Activated CD8-positive, alpha-beta T cell treated with anti-CD3 and anti-CD28 coated beads, Interleukin-2, amount 10 ng/mL, durations not matched to agents 7 days and 5 days (primary cell): ENCODE measurements around the gene NAA80. TPM values are rescaled to one million over a fixed set of nuclear protein-coding genes. Genes with fewer than 3 reads are reported as not detected.
A peak's percentile ranks its signal among the peaks of the same experiment; 100 is the strongest.
"Not testable (repeated sequence)": the region's sequence is repeated elsewhere in the genome, so short reads cannot be mapped to it uniquely, and the experiment has no call there.

Source experiments
- ATAC-seq: fragments of 150-1000 bp; cut with Tn5 transposase; one replicate; pipeline ENCODE4 v1.10.0; 2021; ENCODE audit warnings: moderate library complexity
- CTCF ChIA-PET: fragments of 350-600 bp; sonication (Branson Sonifier 250); formaldehyde crosslinking; loops from one replicate; lab custom pipeline; 2021; ENCODE audit warnings: antibody characterized with exemption; lab: Charles Lee
- POLR2A ChIA-PET: fragments of 350-600 bp; sonication (Branson Sonifier 250); formaldehyde crosslinking; loops from one replicate; lab custom pipeline; 2021; ENCODE audit warnings: antibody characterized with exemption; lab: Charles Lee
- DNase-seq: peaks from one replicate; pipeline ENCODE4 v3.0.0-alpha.2; 2020
- H3K27ac Mint-ChIP-seq: one replicate; pipeline ENCODE4 v1.8.0; 2021; ENCODE audit warnings: mild to moderate bottlenecking, mixed read lengths
- H3K27me3 Mint-ChIP-seq: one replicate; pipeline ENCODE4 v1.8.0; 2021; ENCODE audit warnings: low read depth, mixed read lengths
- H3K36me3 Mint-ChIP-seq: one replicate; pipeline ENCODE4 v1.8.0; 2021; ENCODE audit warnings: low read depth, mixed read lengths
- H3K4me1 Mint-ChIP-seq: one replicate; pipeline ENCODE4 v1.8.0; 2021; ENCODE audit warnings: low read depth, mixed read lengths
- H3K4me3 Mint-ChIP-seq: one replicate; pipeline ENCODE4 v1.8.0; 2021; ENCODE audit warnings: mild to moderate bottlenecking, mixed read lengths
- H3K9me3 Mint-ChIP-seq: one replicate; pipeline ENCODE4 v1.8.0; 2022; ENCODE audit warnings: mixed read lengths; ENCODE audit not compliant: insufficient read depth
- total RNA-seq, 2 experiments: library from RNA; stranded (reverse); gene quantifications; one replicate each; pipeline ENCODE4 v1.2.3, GENCODE V29; 2021

The NAA80 gene
- total RNA-seq, 2 experiments from 2014 or later = 26.8 to 28.5 TPM

- Mint-ChIP-seq H3K4me1 (peaks cover 20% of the 10 kb centered on the region), H3K4me3 (no peak overlapping the region), H3K9me3 (no peaks in the 10 kb centered on the region), H3K27me3 (no peaks in the 10 kb centered on the region), H3K36me3 (peaks cover 11% of the 10 kb centered on the region), H3K27ac (no peak overlapping the region)
- ATAC-seq (no peak), DNase-seq (no peak)
- ChIA-PET POLR2A (interaction anchor here (1.4 to 2.3 kb wide), 2 partner anchors 9 to 10 kb away, joined by 3 to 8 read pairs; partner anchors contain the start of genes HYAL3 and NAA80), CTCF (interaction anchor here (0.7 to 1.2 kb wide), 2 partner anchors 29 to 94 kb away, joined by 3 read pairs; no protein-coding TSS in a partner anchor)
These were observed 10.7 kb downstream of the NAA80 start for GRCh38 chr3:50288387-50289007.

GRCh38 chr3:50287262-50287661 lies 11.9 kb downstream of the NAA80 start:
- POLR2A ChIA-PET = interaction anchor here (2.3 kb wide), 1 partner anchor 12 kb away, joined by 8 read pairs; the partner anchor contains the start of genes HYAL3 and NAA80
- Mint-ChIP-seq H3K27me3 (no peaks in the 10 kb centered on the region), H3K36me3 (peaks cover 11% of the 10 kb centered on the region), H3K9me3 (no peaks in the 10 kb centered on the region), H3K27ac (no peak overlapping the region), H3K4me1 (peaks cover 10% of the 10 kb centered on the region), H3K4me3 (no peak overlapping the region)
- no peak for ATAC-seq
- DNase-seq = no peak
- CTCF ChIA-PET = interaction anchor here (1.2 to 1.3 kb wide), 2 partner anchors 41 to 93 kb away, joined by 3 read pairs; no protein-coding TSS in a partner anchor

GRCh38 chr3:50286322-50287227 lies 12.6 kb downstream of the NAA80 start:
- ChIA-PET POLR2A (no interaction called here), CTCF (interaction anchor here (1.3 kb wide), 1 partner anchor 40 kb away, joined by 3 read pairs; no protein-coding TSS in a partner anchor)
- Mint-ChIP-seq H3K27ac (no peak overlapping the region), H3K27me3 (no peaks in the 10 kb centered on the region), H3K4me1 (peaks cover 10% of the 10 kb centered on the region), H3K9me3 (no peaks in the 10 kb centered on the region), H3K36me3 (peaks cover 11% of the 10 kb centered on the region), H3K4me3 (no peak overlapping the region)
- DNase-seq = no peak
- peak; percentile 9 for ATAC-seq

- H3K27ac Mint-ChIP-seq, POLR2A ChIA-PET: not testable (repeated sequence)
- CTCF ChIA-PET = interaction anchor here (1.0 to 2.0 kb wide), 2 partner anchors 37 to 38 kb away, joined by 3 to 6 read pairs; no protein-coding TSS in a partner anchor
These were observed 15.1 kb downstream of the NAA80 start for GRCh38 chr3:50284121-50284520.

GRCh38 chr3:50279255-50280016 lies 19.8 kb downstream of the NAA80 start:
- Mint-ChIP-seq H3K9me3 (no peaks in the 10 kb centered on the region), H3K27ac (no peak overlapping the region), H3K36me3 (no peaks in the 10 kb centered on the region), H3K4me3 (no peak overlapping the region), H3K27me3 (peaks cover 33% of the 10 kb centered on the region), H3K4me1 (peaks cover 16% of the 10 kb centered on the region)
- ChIA-PET POLR2A (interaction anchor here (0.6 to 0.7 kb wide), 2 partner anchors 10 to 18 kb away, joined by 3 to 4 read pairs; no protein-coding TSS in a partner anchor), CTCF (interaction anchor here (1.0 to 3.7 kb wide), 4 partner anchors 33 to 85 kb away, joined by 3 to 15 read pairs (median 9); no protein-coding TSS in a partner anchor)
- DNase-seq (no peak), ATAC-seq (no peak)

More at GRCh38 chr3:50284121-50284520, 15.1 kb downstream of the NAA80 start:
- not testable (repeated sequence) for H3K4me3 Mint-ChIP-seq, DNase-seq, H3K27me3 Mint-ChIP-seq, H3K9me3 Mint-ChIP-seq, H3K36me3 Mint-ChIP-seq, ATAC-seq, H3K4me1 Mint-ChIP-seq

GRCh38 chr3:50278880-50279224 lies 20.4 kb downstream of the NAA80 start, which contains the start of gene LSMEM2:
LSMEM2 (plus strand) TSS chr3:50279087; CDS start chr3:50279114, 27 bp downstream.
- Mint-ChIP-seq H3K27me3 (peaks cover 38% of the 10 kb centered on the region), H3K4me3 (no peak within 1 kb of the TSS), H3K36me3 (no peaks in the 10 kb centered on the region), H3K9me3 (no peaks in the 10 kb centered on the region), H3K4me1 (peaks cover 20% of the 10 kb centered on the region), H3K27ac (no peak within 1 kb of the TSS)
- ATAC-seq (no peak), DNase-seq (no peak)
- ChIA-PET POLR2A (interaction anchor here (0.7 to 1.2 kb wide), 2 partner anchors 10 to 83 kb away, joined by 3 read pairs; no protein-coding TSS in a partner anchor), CTCF (interaction anchor here (1.0 to 3.7 kb wide), 4 partner anchors 32 to 84 kb away, joined by 3 to 15 read pairs (median 9); no protein-coding TSS in a partner anchor)

- POLR2A ChIA-PET = interaction anchor here (1.2 kb wide), 1 partner anchor 82 kb away, joined by 3 read pairs; no protein-coding TSS in a partner anchor
- H3K27ac Mint-ChIP-seq = no peak overlapping the region
- no peaks in the 10 kb centered on the region for H3K36me3 Mint-ChIP-seq
- ATAC-seq (no peak), DNase-seq (no peak)
- H3K4me3 Mint-ChIP-seq = no peak overlapping the region
- CTCF ChIA-PET = interaction anchor here (1.0 to 3.7 kb wide), 4 partner anchors 32 to 53 kb away, joined by 3 to 15 read pairs (median 12); no protein-coding TSS in a partner anchor
- no peaks in the 10 kb centered on the region for H3K9me3 Mint-ChIP-seq
- peaks cover 22% of the 10 kb centered on the region for H3K4me1 Mint-ChIP-seq
- H3K27me3 Mint-ChIP-seq = peaks cover 39% of the 10 kb centered on the region
These were observed 20.9 kb downstream of the NAA80 start for GRCh38 chr3:50278123-50278879.

GRCh38 chr3:50276762-50277101 lies 22.5 kb downstream of the NAA80 start:
- H3K9me3 Mint-ChIP-seq = no peaks in the 10 kb centered on the region
- no peak overlapping the region for H3K27ac Mint-ChIP-seq
- H3K27me3 Mint-ChIP-seq = peaks cover 43% of the 10 kb centered on the region
- CTCF ChIA-PET = interaction anchor here (0.8 to 3.8 kb wide), 5 partner anchors 17 to 52 kb away, joined by 3 to 17 read pairs (median 9); partner anchors contain the start of gene TUSC2
- H3K4me1 Mint-ChIP-seq = peaks cover 30% of the 10 kb centered on the region
- POLR2A ChIA-PET = interaction anchor here (1.1 kb wide), 1 partner anchor 30 kb away, joined by 5 read pairs; no protein-coding TSS in a partner anchor
- ATAC-seq (no peak), DNase-seq (no peak)
- H3K36me3 Mint-ChIP-seq = no peaks in the 10 kb centered on the region
- no peak overlapping the region for H3K4me3 Mint-ChIP-seq

- DNase-seq (peak; percentile 55), ATAC-seq (no peak)
- no peaks in the 10 kb centered on the region for H3K9me3 Mint-ChIP-seq
- ChIA-PET CTCF (interaction anchor here (0.8 to 3.8 kb wide), 5 partner anchors 16 to 52 kb away, joined by 3 to 17 read pairs (median 3); partner anchors contain the start of gene TUSC2), POLR2A (no interaction called here)
- no peaks in the 10 kb centered on the region for H3K36me3 Mint-ChIP-seq
- H3K4me3 Mint-ChIP-seq = no peak overlapping the region
- no peak overlapping the region for H3K27ac Mint-ChIP-seq
- peaks cover 34% of the 10 kb centered on the region for H3K4me1 Mint-ChIP-seq
- H3K27me3 Mint-ChIP-seq = peaks cover 43% of the 10 kb centered on the region
These were observed 23.0 kb downstream of the NAA80 start for GRCh38 chr3:50275996-50276761.
